MCF 10A (cell line): ENCODE measurements around the gene ACP2. TPM values are rescaled to one million over a fixed set of nuclear protein-coding genes. Genes with fewer than 3 reads are reported as not detected.

Experiments
- BruUV-seq: library from RNA; stranded (reverse); fragments of 400-500 nt; replicated peaks from 2 replicates; lab custom pipeline; 2021; lab: Mats Ljungman, UMichigan
- CTCF ChIA-PET: fragments of 300-600 bp; sonication (Branson Sonifier 250); formaldehyde crosslinking; extraction: SDS; loops from one replicate; lab custom pipeline; 2021; ENCODE audit warnings: antibody characterized with exemption, inconsistent platforms; lab: Yijun Ruan, JAX
- POLR2A ChIA-PET: fragments of 300-600, 350-650 bp; sonication (Branson Sonifier 250); formaldehyde crosslinking; extraction: SDS; loops from one replicate; lab custom pipeline; 2020; ENCODE audit warnings: antibody characterized with exemption, inconsistent platforms; lab: Yijun Ruan, JAX
- DNase-seq: peaks from one replicate; pipeline ENCODE4 v3.0.0-alpha.2; 2018; ENCODE audit not compliant: unreplicated experiment
- H3K27ac Mint-ChIP-seq: one replicate; pipeline ENCODE4 v1.8.0; 2022; ENCODE audit warnings: mild to moderate bottlenecking, low read depth, mixed read lengths; ENCODE audit not compliant: unreplicated experiment
- H3K27me3 Mint-ChIP-seq: one replicate; pipeline ENCODE4 v1.8.0; 2022; ENCODE audit warnings: mixed read lengths; ENCODE audit not compliant: insufficient read depth, unreplicated experiment
- H3K36me3 Mint-ChIP-seq: one replicate; pipeline ENCODE4 v1.8.0; 2022; ENCODE audit warnings: mild to moderate bottlenecking, moderate library complexity, mixed read lengths; ENCODE audit not compliant: insufficient read depth, unreplicated experiment
- H3K4me1 Mint-ChIP-seq: one replicate; pipeline ENCODE4 v1.8.0; 2022; ENCODE audit warnings: mixed read lengths; ENCODE audit not compliant: insufficient read depth, unreplicated experiment
- H3K4me3 Mint-ChIP-seq: one replicate; pipeline ENCODE4 v1.8.0; 2022; ENCODE audit warnings: mild to moderate bottlenecking, moderate library complexity, mixed read lengths; ENCODE audit not compliant: unreplicated experiment
- H3K9me3 Mint-ChIP-seq: one replicate; pipeline ENCODE4 v1.8.0; 2022; ENCODE audit warnings: mixed read lengths; ENCODE audit not compliant: unreplicated experiment
- intact Hi-C: fragments of 100-400 bp; cut with micrococcal nuclease; formaldehyde crosslinking; loops from 2 replicates; pipeline ENCODE4 v1.14.1; 2022
- total RNA-seq: library from RNA; stranded (reverse); gene quantifications from 2 replicates; pipeline ENCODE4 v1.2.3, GENCODE V29; 2022
- TF ChIP-seq, protein P1 (sequence below): fragments of 200-600 bp; IDR thresholded peaks from one replicate; pipeline ENCODE4 v1.8.0; 2022; ENCODE audit warnings: antibody characterized with exemption, mild to moderate bottlenecking; ENCODE audit not compliant: unreplicated experiment

The ACP2 gene
- total RNA-seq, 1 experiment from 2014 or later, result 18.7 TPM

- POLR2A ChIA-PET, result interaction anchor here (0.7 to 7.9 kb wide), 10 partner anchors 10 to 413 kb away, joined by 3 to 72 read pairs (median 5); partner anchors contain the start of genes ACP2 and ARFGAP2
- no TSS peak for BruUV-seq
- Mint-ChIP-seq H3K27ac (peak overlapping the region; percentile 68), H3K36me3 (peaks cover 92% of the 10 kb centered on the region), H3K4me1 (peaks cover 22% of the 10 kb centered on the region), H3K27me3 (no peaks in the 10 kb centered on the region), H3K4me3 (peak overlapping the region; percentile 0), H3K9me3 (no peaks in the 10 kb centered on the region)
- TF ChIP-seq, protein P1, sequence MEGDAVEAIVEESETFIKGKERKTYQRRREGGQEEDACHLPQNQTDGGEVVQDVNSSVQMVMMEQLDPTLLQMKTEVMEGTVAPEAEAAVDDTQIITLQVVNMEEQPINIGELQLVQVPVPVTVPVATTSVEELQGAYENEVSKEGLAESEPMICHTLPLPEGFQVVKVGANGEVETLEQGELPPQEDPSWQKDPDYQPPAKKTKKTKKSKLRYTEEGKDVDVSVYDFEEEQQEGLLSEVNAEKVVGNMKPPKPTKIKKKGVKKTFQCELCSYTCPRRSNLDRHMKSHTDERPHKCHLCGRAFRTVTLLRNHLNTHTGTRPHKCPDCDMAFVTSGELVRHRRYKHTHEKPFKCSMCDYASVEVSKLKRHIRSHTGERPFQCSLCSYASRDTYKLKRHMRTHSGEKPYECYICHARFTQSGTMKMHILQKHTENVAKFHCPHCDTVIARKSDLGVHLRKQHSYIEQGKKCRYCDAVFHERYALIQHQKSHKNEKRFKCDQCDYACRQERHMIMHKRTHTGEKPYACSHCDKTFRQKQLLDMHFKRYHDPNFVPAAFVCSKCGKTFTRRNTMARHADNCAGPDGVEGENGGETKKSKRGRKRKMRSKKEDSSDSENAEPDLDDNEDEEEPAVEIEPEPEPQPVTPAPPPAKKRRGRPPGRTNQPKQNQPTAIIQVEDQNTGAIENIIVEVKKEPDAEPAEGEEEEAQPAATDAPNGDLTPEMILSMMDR, result no peak
- CTCF ChIA-PET, result interaction anchor here (0.6 to 4.6 kb wide), 7 partner anchors 12 to 633 kb away, joined by 3 to 34 read pairs (median 3); partner anchors contain the start of genes ARFGAP2 and PACSIN3
- intact Hi-C loops, result no loop called here
- DNase-seq, result peak; percentile 80
Observed at GRCh38 chr11:47220401-47220821, 28.2 kb downstream of the ACP2 start.

- peaks cover 22% of the 10 kb centered on the region for H3K4me1 Mint-ChIP-seq
Observed at GRCh38 chr11:47216121-47216798, 32.4 kb downstream of the ACP2 start.

DNA sequence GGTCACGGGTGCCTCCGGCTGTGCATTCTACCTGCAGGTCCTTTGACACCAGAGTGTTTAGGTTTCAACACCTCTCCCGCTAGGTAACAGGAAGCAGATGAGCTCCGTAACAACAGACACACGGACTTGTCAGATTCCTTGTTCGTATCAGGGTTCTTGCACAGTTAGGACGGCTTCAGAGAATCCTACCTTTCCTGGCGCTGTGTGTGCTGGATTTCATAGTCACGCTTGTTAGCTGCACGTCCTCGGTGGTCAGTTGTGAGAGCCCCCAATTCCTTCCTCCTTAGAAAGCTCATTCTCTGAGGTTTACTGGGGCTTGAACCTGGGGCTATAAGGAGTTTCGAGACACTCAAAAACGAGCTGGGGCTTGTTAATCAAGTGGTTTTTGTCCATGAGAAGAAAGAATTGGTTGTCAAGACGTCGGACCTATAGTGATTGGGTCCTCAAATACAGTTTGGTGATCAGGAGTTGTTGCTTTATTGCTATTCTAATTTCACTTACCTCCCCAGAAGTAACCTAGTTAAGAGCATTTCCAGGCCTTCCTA is 33.2 kb downstream of the ACP2 start:
- Mint-ChIP-seq H3K27me3 (no peaks in the 10 kb centered on the region), H3K36me3 (peaks cover 45% of the 10 kb centered on the region), H3K4me1 (peaks cover 19% of the 10 kb centered on the region), H3K27ac (peak overlapping the region; percentile 91), H3K9me3 (no peaks in the 10 kb centered on the region), H3K4me3 (peak overlapping the region; percentile 76)
- CTCF ChIA-PET, result interaction anchor here (0.8 to 3.5 kb wide), 8 partner anchors 12 to 159 kb away, joined by 3 to 55 read pairs (median 6); partner anchors contain the start of genes ARFGAP2 and PACSIN3
- intact Hi-C loops, result loop anchor here (2.0 to 5.0 kb wide), 2 partner anchors 31 to 52 kb away; no protein-coding TSS in a partner anchor
- peak; percentile 73 for DNase-seq
- TSS peak; percentile 65 for BruUV-seq
- TF ChIP-seq, protein P1, result no peak
- POLR2A ChIA-PET, result interaction anchor here (0.7 to 7.9 kb wide), 18 partner anchors 9 to 390 kb away, joined by 3 to 199 read pairs (median 10); partner anchors contain the start of genes ACP2, ARFGAP2, CELF1 and NR1H3

More at GRCh38 chr11:47216121-47216798, 32.4 kb downstream of the ACP2 start:
- intact Hi-C loops, result loop anchor here (1.0 to 5.0 kb wide), 2 partner anchors 39 to 51 kb away; no protein-coding TSS in a partner anchor
- peaks cover 53% of the 10 kb centered on the region for H3K36me3 Mint-ChIP-seq
- POLR2A ChIA-PET, result interaction anchor here (0.5 to 7.9 kb wide), 15 partner anchors 12 to 385 kb away, joined by 3 to 199 read pairs (median 16); partner anchors contain the start of genes ACP2, ARFGAP2, PACSIN3 and SLC39A13
- no peaks in the 10 kb centered on the region for H3K9me3 Mint-ChIP-seq
- H3K27ac Mint-ChIP-seq, result no peak overlapping the region
- TF ChIP-seq, protein P1, result no peak
- CTCF ChIA-PET, result interaction anchor here (0.5 to 3.5 kb wide), 6 partner anchors 21 to 1097 kb away, joined by 3 to 55 read pairs (median 3); partner anchors contain the start of genes ARFGAP2 and PACSIN3
- H3K4me3 Mint-ChIP-seq, result peak overlapping the region; percentile 76
- BruUV-seq, result no TSS peak
- peak; percentile 85 for DNase-seq
- no peaks in the 10 kb centered on the region for H3K27me3 Mint-ChIP-seq
